GM12864 (cell line): ENCODE data around the gene ALKBH2.
A peak's percentile ranks its signal among the peaks of the same experiment; 100 is the strongest.

Experiments
- DNase-seq: peaks from one replicate; pipeline ENCODE4 v3.0.0-alpha.2; 2011; ENCODE audit warnings: low read depth
- H3K4me3 ChIP-seq: 2 replicates; pipeline ENCODE4 v1.5.1; 2011; ENCODE audit warnings: mild to moderate bottlenecking, low read depth, low read length, control low read depth
- TF ChIP-seq, protein P1 (sequence below): IDR thresholded peaks from 2 replicates; pipeline ENCODE4 v1.5.1; 2011; ENCODE audit warnings: low read depth, mild to moderate bottlenecking, moderate library complexity, low read length, control low read depth, inconsistent platforms; ENCODE audit errors: missing control alignments

ALKBH2 gene

DNA sequence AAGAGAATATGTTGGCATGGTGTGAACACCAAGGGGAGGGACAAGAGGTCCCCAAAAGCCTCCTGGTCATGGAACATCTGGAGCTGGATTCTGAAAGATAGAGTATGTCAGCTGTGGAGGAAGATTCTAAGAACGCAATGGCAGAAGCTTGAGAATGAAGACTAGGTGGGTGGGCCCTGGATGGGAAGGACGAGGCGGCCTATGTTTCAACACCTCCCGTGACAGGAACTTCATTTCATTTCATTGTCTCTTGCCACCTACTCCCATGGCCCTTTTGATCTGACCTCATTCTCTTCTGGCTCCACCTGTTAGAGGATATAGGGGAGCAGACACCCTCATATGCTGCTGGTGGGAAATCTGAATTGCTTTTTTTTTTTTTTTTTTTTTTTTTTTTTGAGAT is 7.5 kb upstream of the ALKBH2 start:
- TF ChIP-seq, protein P1, sequence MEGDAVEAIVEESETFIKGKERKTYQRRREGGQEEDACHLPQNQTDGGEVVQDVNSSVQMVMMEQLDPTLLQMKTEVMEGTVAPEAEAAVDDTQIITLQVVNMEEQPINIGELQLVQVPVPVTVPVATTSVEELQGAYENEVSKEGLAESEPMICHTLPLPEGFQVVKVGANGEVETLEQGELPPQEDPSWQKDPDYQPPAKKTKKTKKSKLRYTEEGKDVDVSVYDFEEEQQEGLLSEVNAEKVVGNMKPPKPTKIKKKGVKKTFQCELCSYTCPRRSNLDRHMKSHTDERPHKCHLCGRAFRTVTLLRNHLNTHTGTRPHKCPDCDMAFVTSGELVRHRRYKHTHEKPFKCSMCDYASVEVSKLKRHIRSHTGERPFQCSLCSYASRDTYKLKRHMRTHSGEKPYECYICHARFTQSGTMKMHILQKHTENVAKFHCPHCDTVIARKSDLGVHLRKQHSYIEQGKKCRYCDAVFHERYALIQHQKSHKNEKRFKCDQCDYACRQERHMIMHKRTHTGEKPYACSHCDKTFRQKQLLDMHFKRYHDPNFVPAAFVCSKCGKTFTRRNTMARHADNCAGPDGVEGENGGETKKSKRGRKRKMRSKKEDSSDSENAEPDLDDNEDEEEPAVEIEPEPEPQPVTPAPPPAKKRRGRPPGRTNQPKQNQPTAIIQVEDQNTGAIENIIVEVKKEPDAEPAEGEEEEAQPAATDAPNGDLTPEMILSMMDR, result no peak
- no peak overlapping the region for H3K4me3 ChIP-seq
- DNase-seq, result no peak

DNA sequence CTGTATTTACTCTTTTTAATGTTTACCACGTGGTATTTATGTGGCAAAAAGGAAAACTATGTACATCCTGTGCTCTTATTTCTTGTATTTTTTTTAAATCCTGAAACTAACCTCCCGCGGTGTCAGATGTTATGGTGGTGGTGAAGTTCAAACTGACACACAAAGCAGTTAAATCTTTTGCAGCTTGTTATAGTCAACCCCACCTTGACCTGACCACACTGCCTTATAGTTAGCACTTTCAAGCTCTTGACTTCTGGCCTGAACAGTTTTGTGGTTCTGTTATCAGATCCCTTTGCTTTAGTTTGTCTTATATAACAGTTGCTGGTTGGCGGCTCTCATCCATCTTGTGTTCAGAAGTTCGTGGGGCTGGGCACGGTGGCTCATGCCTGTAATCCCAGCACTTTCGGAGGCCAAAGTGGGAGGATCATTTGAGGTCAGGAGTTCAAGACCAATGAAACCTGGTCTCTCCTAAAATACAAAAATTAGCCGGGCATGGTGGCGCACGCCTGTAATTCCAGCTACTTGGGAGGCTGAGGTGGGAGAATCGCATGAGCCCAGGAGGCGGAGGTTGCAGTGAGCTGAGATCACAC is 6.3 kb upstream of the ALKBH2 start:
- TF ChIP-seq, protein P1, result no peak
- no peak for DNase-seq
- no peak overlapping the region for H3K4me3 ChIP-seq

DNA sequence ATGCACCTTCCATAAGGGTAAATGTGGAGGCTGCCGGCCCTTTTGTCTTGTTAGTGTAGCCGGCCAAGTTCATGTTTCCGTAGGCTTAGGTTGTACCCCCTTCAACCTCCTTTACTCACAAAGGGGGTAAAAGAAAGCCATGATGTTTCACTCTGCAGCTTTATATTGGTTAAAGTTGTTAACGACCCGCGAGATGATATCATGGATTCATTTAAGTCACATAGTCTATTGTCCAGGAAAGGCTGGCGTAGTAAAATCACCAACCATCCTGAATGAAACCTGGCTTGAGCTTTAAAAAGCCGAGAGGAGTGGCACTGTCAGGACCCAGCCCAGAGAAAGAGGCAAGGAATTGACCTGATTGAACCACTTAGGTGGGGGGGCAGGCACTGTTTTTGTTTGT is 5.4 kb upstream of the ALKBH2 start:
- no peak for DNase-seq
- H3K4me3 ChIP-seq, result peak overlapping the region; percentile 90
- TF ChIP-seq, protein P1, result no peak

DNA sequence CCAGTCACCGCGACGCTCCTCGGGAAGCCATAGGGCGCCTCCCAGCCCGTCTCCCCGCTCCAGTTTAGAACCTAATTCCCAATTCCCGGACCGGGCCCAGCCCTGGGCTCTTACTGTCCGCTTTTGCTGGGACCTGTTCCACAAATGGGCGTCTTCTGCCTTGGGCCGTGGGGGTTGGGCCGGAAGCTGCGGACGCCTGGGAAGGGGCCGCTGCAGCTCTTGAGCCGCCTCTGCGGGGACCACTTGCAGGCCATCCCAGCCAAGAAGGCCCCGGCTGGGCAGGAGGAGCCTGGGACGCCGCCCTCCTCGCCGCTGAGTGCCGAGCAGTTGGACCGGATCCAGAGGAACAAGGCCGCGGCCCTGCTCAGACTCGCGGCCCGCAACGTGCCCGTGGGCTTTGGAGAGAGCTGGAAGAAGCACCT is 4.9 kb upstream of the ALKBH2 start:
- H3K4me3 ChIP-seq, result peak overlapping the region; percentile 90
- TF ChIP-seq, protein P1, result no peak
- DNase-seq, result no peak

DNA sequence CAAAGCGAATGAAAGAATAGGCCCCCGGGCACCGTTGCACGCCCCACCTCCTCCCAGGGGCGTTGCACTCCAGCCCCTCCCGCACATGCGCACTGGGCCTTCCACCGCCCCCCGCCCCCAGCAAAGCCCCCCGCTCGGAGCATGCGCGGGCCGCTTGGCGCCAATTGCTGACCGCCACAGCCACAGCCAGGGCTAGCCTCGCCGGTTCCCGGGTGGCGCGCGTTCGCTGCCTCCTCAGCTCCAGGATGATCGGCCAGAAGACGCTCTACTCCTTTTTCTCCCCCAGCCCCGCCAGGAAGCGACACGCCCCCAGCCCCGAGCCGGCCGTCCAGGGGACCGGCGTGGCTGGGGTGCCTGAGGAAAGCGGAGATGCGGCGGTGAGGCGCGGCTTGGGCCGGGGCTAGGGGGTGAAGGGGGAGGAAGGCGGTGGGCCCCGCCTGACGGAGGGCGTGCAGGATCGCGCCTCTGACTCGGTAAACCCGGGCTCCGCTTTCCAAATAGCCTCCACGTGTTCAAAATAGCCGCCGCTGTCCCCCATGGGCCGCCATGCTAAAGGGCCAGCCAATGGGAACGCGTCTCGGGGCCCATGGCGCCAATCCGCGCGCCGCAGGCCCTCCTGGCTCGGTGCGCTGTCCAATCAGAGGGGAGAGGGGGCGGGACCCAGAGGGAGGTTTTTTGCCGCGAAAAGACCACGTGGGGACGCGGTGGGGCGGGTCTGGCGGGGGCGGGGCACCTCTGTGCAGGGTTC is 4.3 kb upstream of the ALKBH2 start, which contains the start of gene UNG:
UNG (plus strand) TSS at position 163 of the 748 bp plus-strand sequence; CDS start at position 246, 83 bp downstream.
- H3K4me3 ChIP-seq, result peak within 1 kb of the TSS; percentile 90
- DNase-seq, result peak; percentile 71
- TF ChIP-seq, protein P1, result no peak

DNA sequence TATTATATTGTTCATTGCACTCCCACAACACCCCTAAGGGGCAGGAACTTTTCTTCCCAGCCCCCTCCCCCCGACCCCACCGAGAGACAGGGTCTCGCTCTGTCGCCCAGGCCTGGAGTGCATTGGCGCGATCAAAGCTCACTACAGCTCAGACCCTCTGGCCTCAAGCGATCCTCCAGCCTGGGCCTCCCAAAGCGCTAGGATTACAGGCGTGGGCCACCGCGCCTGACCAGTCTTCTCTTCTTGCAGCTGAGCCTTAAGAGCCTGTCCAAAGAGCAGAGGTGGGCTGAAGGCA is 3.8 kb upstream of the ALKBH2 start:
- DNase-seq, result no peak
- TF ChIP-seq, protein P1, result no peak

DNA sequence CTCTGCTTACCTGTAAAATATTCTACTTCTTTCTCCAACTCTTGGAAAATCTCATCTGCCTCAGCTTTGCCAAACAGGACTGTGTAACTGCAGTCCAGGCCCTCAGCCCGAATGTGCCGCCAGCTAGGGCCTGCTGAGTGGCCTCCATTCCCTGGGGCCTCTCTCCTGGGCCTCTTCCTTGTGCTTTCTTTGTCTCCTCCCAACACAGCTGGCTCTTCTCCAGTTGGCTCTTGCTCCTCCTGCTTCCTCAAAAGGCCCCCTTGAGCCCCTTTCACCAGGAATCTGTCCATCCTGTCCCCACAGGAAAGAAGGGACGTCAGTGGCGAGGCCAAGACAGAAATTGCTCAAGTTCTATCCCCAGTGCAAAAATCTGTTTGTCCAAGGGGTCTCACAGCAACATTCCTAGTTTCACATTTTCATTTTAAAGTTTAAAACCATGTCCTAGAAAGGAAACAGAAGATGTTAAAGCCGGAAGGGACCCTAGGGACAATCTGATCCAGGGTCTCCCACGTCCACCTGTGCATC is 713 bp downstream of the ALKBH2 start:
- no peak for DNase-seq
- TF ChIP-seq, protein P1, result no peak
- H3K4me3 ChIP-seq, result peak overlapping the region; percentile 62

More for the DNA sequence above, 3.8 kb upstream of the ALKBH2 start:
- H3K4me3 ChIP-seq, result peak overlapping the region; percentile 90
